Activated T-helper 1 cell treated with anti-CD3 and anti-CD28 coated beads, Interleukin-12 subunit alpha, Interleukin-12 subunit beta, Interleukin-2, Interleukin-4 antibody, amounts not matched to agents 30 ng/mL and 10 ng/mL and 1 ng/mL, durations not matched to agents 14 hours and 24 hours and 36 hours (primary cell): ENCODE results near the gene PLPP4. TPM values are rescaled to one million over a fixed set of nuclear protein-coding genes. Genes with fewer than 3 reads are reported as not detected.

Source experiments
- DNase-seq: peaks from one replicate; pipeline ENCODE4 v3.0.0; 2021; ENCODE audit warnings: low spot score
- H3K27ac Mint-ChIP-seq: one replicate; pipeline ENCODE4 v1.8.0; 2021; ENCODE audit warnings: mild to moderate bottlenecking, mixed read lengths
- H3K27me3 Mint-ChIP-seq: one replicate; pipeline ENCODE4 v1.8.0; 2022; ENCODE audit warnings: mild to moderate bottlenecking, moderate library complexity, mixed read lengths; ENCODE audit not compliant: insufficient read depth
- H3K36me3 Mint-ChIP-seq: one replicate; pipeline ENCODE4 v1.8.0; 2021; ENCODE audit warnings: low read depth, mixed read lengths
- H3K4me1 Mint-ChIP-seq: one replicate; pipeline ENCODE4 v1.8.0; 2021; ENCODE audit warnings: low read depth, mixed read lengths
- H3K4me3 Mint-ChIP-seq: one replicate; pipeline ENCODE4 v1.8.0; 2021; ENCODE audit warnings: mild to moderate bottlenecking, moderate library complexity, mixed read lengths
- H3K9me3 Mint-ChIP-seq: one replicate; pipeline ENCODE4 v1.8.0; 2021; ENCODE audit warnings: mixed read lengths
- intact Hi-C: fragments of 100-400 bp; cut with micrococcal nuclease; formaldehyde crosslinking; loops from one replicate; pipeline ENCODE4 v1.15.1; 2024
- total RNA-seq: library from RNA; stranded (reverse); gene quantifications from 2 replicates; pipeline ENCODE4 v1.2.3, GENCODE V29; 2022

Gene PLPP4
- total RNA-seq, 1 donor from 2014 or later = not detected

- Mint-ChIP-seq H3K9me3 (no peaks in the 10 kb centered on the region), H3K36me3 (no peaks in the 10 kb centered on the region), H3K27ac (no peak overlapping the region)
Measured at GRCh38 chr10:120630266-120630665, 173.2 kb downstream of the PLPP4 start.

GRCh38 chr10:120632047-120632446, 175.0 kb downstream of the PLPP4 start:
- Mint-ChIP-seq H3K36me3 (no peaks in the 10 kb centered on the region), H3K27me3 (no peaks in the 10 kb centered on the region), H3K27ac (no peak overlapping the region), H3K4me3 (no peak overlapping the region), H3K9me3 (no peaks in the 10 kb centered on the region), H3K4me1 (no peaks in the 10 kb centered on the region)
- intact Hi-C loops = no loop called here
- no peak for DNase-seq

More at GRCh38 chr10:120630266-120630665, 173.2 kb downstream of the PLPP4 start:
- DNase-seq = no peak
- intact Hi-C loops = no loop called here
- no peak overlapping the region for H3K4me3 Mint-ChIP-seq
- no peaks in the 10 kb centered on the region for H3K4me1 Mint-ChIP-seq
- H3K27me3 Mint-ChIP-seq = no peaks in the 10 kb centered on the region

GRCh38 chr10:120632942-120633341, 175.9 kb downstream of the PLPP4 start:
- no peaks in the 10 kb centered on the region for H3K27me3 Mint-ChIP-seq
- no peaks in the 10 kb centered on the region for H3K9me3 Mint-ChIP-seq
- DNase-seq = no peak
- H3K27ac Mint-ChIP-seq = no peak overlapping the region
- intact Hi-C loops = no loop called here
- no peaks in the 10 kb centered on the region for H3K4me1 Mint-ChIP-seq
- no peak overlapping the region for H3K4me3 Mint-ChIP-seq
- H3K36me3 Mint-ChIP-seq = no peaks in the 10 kb centered on the region

GRCh38 chr10:120634659-120635058, 177.6 kb downstream of the PLPP4 start:
- Mint-ChIP-seq H3K27me3 (no peaks in the 10 kb centered on the region), H3K4me3 (no peak overlapping the region), H3K36me3 (no peaks in the 10 kb centered on the region), H3K9me3 (no peaks in the 10 kb centered on the region), H3K4me1 (no peaks in the 10 kb centered on the region), H3K27ac (no peak overlapping the region)
- DNase-seq = no peak
- intact Hi-C loops = no loop called here
